HG03521 (cell line): Measurements from ENCODE around the gene FAM76B.

Experiments
- ATAC-seq: cut with Tn5 transposase; IDR thresholded peaks from one replicate; pipeline ENCODE4 v1.9.1; 2021; ENCODE audit warnings: mild to moderate bottlenecking, moderate library complexity; ENCODE audit not compliant: unreplicated experiment

The FAM76B gene

DNA sequence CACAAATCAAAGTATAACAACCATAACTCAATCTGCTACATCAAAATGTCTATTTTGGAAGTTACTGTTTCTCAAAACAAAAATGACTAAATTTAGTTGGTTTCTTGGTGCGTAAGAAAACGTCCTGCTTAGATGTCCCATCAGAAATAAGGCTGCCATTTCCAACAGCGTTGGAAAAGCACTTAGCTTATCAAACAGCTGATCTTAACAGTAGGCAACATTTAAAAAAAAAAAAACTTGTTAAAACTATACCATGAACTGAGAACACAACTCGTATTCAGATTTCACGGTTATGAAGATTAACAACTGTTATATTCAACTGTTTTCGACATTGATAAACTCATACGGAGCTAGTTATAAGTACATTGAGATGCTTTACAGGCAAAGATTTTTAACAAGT, 3.1 kb upstream of the FAM76B start:
- no peak for ATAC-seq

DNA sequence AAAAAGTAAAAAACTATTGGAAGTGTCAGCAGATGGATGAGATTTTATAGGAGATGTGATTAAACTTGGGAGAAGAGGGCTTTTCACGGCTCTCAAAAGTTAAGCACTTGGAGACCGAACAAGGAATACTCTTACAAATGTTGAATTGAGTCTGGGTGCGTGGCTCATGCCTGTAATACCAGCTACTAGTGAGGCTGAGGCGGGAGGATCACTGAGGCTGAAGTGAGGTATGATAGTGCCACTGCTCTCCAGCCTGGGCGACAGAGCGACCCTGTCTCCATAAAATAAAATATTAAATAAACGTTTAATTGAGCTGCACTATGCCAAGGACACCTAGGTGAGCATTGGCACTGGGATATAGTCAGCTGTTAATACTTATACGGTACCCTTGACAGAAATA, 2.6 kb upstream of the FAM76B start:
- no peak for ATAC-seq

DNA sequence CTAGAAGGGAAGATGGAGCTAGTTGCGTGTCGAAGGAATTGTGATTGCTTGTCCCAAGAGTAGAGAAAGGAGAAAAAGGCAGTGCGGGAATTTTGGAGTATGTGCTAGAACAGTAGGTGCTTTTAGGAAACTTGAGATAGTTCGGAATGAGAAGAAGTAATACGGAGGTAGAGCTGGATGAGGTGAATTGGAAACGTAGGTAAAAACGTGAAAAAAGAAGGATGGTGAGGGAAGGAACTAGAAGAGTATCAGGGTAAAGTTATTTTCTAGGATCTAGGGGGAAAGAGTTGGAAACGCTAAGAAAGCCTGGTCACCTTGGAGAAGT, 2.1 kb upstream of the FAM76B start:
- ATAC-seq = no peak

- no peak for ATAC-seq
Observed at GRCh38 chr11:95790933-95791708, 1.5 kb upstream of the FAM76B start.

GRCh38 chr11:95790123-95790932, 746 bp upstream of the FAM76B start, which contains the start of gene CEP57:
Gene CEP57, plus strand, starts transcription at chr11:95790498. Its CDS starts 201 bp downstream, at chr11:95790699.
- ATAC-seq = peak; percentile 58

DNA sequence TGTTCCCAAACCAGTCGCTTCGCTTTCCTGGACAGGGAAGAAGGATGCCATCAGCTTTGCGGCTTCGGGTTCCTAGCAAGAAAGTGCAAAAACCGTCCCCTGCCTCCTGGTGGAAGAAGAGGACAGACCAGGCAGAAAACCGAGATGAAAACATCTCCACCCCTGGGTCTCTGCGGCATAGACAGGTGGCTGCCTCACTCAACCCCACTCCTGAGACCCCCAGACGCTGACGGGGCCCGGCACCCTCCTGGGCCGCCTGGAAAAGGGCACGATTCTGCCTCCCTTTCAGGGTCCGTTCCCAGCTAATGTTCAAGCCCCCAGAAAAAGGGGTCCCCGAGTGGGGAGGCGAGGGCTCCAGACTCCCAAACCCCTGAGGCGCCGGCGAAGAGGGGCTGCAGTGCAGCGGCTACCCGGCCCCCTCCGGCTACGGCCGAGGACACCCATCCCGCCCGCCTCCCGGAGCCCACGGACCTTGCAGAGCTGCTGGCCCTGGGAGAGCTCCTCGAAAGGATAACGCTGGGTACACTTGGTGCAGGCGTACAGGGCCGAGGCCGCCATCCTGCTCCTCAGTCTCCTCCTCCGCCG, 569 bp downstream of the FAM76B start:
- no peak for ATAC-seq

- no peak for ATAC-seq
Observed at GRCh38 chr11:95780544-95780943, 9.0 kb downstream of the FAM76B start.

DNA sequence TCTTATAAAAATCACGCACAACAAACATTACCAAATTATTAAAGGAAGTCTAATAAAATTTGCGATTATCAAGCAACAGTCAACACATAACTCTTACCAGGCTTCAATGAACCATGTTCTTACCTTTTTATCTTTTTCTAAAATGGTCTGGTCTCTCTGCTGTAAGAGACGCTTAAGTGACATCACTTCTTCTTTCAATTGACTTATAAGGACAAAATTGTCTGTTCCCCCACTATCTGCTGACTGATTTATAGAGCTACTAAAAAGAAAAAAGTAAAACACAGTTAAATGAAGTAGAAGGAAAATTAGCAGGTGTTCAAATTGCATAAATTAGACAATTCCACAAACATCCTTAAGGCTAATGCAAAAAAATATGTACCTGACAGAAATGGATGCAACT, 10.9 kb downstream of the FAM76B start:
- ATAC-seq = no peak

- no peak for ATAC-seq
Observed at GRCh38 chr11:95776859-95777258, 12.7 kb downstream of the FAM76B start.

GRCh38 chr11:95768521-95768920, 21.1 kb downstream of the FAM76B start:
- no peak for ATAC-seq

- ATAC-seq = no peak
Observed at GRCh38 chr11:95767498-95767897, 22.1 kb downstream of the FAM76B start.

DNA sequence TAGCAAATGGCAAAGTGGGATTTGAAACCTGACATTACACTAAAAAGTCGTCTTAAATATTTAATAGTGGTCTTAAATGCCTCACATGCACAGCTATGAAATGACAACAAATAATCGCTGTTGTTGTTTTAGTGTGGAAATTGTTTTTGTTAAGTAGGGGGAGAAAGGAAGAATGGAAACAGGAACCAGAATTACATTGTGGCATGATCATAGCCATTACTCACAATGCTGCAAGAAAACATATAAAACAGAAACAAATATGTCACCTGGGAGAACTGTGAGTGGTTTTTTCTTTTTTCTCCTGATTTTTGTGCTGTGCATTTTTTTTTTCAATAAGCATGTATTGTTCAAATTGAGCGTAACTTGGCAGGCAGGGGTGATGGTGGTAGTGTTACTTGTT, 22.9 kb downstream of the FAM76B start:
- ATAC-seq = no peak

DNA sequence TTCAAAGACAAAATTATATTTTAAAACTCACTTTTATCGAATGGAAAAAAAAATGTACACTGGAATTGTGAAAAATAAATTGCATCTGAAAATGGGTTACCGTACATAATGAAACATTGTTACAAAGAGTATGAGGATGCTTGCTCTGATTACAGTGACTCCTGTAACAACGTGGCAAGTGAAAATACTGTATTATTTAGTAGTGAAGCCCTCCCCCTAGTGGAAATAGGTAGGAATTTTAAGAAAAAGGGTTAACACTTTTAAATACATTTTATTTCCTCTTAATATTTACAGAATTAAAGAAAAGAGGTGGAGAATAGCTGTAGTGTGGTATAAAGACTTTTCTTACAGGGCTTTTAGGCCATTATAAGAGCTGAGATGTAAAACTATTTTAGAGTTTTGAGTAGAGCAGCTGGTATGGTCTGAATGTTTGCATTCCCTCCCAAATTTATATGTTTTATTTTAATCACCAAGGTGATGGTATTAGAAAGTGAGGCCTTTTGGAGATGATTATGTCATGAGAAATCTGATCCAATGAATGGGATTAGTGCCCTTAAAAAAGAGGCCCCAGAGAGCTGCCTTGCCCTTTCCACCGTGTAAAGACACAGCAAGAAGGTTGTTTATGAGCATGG, 25.2 kb downstream of the FAM76B start:
- ATAC-seq = peak; percentile 51

DNA sequence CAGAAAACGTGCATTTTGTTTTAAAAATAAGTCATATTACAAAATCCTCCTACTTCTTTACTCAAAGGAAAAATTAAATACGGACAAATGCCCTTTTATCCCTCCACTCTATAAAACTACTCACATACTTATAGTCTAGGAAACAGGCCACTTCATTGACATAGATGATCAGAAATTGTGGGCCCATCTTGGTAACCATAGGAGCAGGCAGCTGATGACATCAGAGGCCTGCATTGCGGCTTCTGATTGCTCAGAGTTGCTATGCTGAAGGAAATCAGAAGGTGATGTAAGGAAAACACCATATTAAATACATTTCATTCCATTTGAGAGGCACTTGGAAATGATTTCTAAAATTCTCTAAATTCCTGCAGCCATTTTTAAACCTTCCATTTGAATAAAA, 27.0 kb downstream of the FAM76B start:
- no peak for ATAC-seq

GRCh38 chr11:95760941-95761340, 28.6 kb downstream of the FAM76B start:
- no peak for ATAC-seq

GRCh38 chr11:95751515-95751914, 38.1 kb downstream of the FAM76B start:
- ATAC-seq = no peak

DNA sequence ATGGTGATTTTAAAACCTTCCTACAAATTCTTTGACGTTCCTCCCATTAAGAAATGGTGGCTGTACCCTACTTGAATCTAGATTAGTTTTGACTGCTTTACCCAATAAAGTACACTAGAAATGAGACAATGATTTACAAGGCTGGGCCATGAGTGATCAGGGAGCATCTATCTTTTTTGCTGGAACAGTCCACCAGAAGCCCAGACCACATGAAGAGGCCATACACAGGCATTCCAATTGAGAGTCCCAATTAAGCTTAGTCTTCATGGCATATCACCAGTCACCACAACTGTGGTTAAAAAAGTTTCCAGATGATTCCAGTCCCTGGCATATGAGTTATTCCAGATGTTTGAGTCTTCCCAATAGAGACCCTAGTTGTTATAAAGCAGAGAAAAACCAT, 39.5 kb downstream of the FAM76B start:
- no peak for ATAC-seq

- ATAC-seq = no peak
Observed at GRCh38 chr11:95739108-95739938, 50.3 kb downstream of the FAM76B start.

DNA sequence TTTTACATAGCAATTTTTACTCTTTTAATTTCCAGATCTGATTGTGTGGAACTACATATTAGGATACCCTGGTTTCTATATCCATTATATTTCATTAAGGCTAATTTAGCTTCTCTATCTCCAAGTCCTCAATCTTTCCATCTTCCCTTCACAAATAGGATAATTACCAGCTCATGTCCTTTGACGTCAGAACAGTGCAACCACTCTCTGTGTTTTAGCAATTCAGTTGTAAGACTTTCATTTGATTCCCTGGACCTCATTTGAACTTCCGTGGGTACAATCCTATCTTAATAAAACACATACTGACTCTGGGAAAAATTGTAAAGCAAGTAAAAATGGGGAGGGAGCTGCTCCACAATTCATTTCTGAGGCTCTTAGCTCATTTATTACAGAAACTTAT, 52.8 kb downstream of the FAM76B start:
- no peak for ATAC-seq

GRCh38 chr11:95736355-95736754, 53.2 kb downstream of the FAM76B start:
- no peak for ATAC-seq
